GM21526 (cell line): ENCODE measurements around the gene INPP4B.

Experiments used
- ATAC-seq: cut with Tn5 transposase; IDR thresholded peaks from one replicate; pipeline ENCODE4 v1.9.1; 2021; ENCODE audit warnings: moderate library complexity; ENCODE audit not compliant: unreplicated experiment, low FRiP score

The INPP4B gene

GRCh38 chr4:142194905-142195304 is 651.2 kb downstream of the INPP4B start:
- no peak for ATAC-seq

GRCh38 chr4:142191901-142192300 is 654.2 kb downstream of the INPP4B start:
- no peak for ATAC-seq

GRCh38 chr4:142181021-142181420 is 665.1 kb downstream of the INPP4B start:
- ATAC-seq, result no peak

- ATAC-seq, result no peak
These were observed 676.9 kb downstream of the INPP4B start for GRCh38 chr4:142169216-142169615.

- ATAC-seq, result no peak
These were observed 677.9 kb downstream of the INPP4B start for GRCh38 chr4:142168181-142168580.

- no peak for ATAC-seq
These were observed 681.2 kb downstream of the INPP4B start for GRCh38 chr4:142164767-142165500.

GRCh38 chr4:142161086-142161485 is 685.0 kb downstream of the INPP4B start:
- no peak for ATAC-seq

GRCh38 chr4:142160509-142160908 is 685.6 kb downstream of the INPP4B start:
- no peak for ATAC-seq

GRCh38 chr4:142158980-142159379 is 687.1 kb downstream of the INPP4B start:
- ATAC-seq, result no peak

- no peak for ATAC-seq
These were observed 689.8 kb downstream of the INPP4B start for GRCh38 chr4:142156256-142156655.

- no peak for ATAC-seq
These were observed 690.8 kb downstream of the INPP4B start for GRCh38 chr4:142155347-142155746.

GRCh38 chr4:142150483-142150882 is 695.6 kb downstream of the INPP4B start:
- ATAC-seq, result no peak

GRCh38 chr4:142144813-142145212 is 701.3 kb downstream of the INPP4B start:
- no peak for ATAC-seq

GRCh38 chr4:142142366-142143054 is 703.6 kb downstream of the INPP4B start:
- no peak for ATAC-seq

GRCh38 chr4:142141224-142141623 is 704.9 kb downstream of the INPP4B start:
- ATAC-seq, result no peak

GRCh38 chr4:142130666-142131065 is 715.4 kb downstream of the INPP4B start:
- no peak for ATAC-seq

GRCh38 chr4:142129931-142130330 is 716.2 kb downstream of the INPP4B start:
- ATAC-seq, result no peak

GRCh38 chr4:142129473-142129872 is 716.6 kb downstream of the INPP4B start:
- ATAC-seq, result no peak

GRCh38 chr4:142128529-142128928 is 717.6 kb downstream of the INPP4B start:
- no peak for ATAC-seq

GRCh38 chr4:142126890-142127497 is 719.1 kb downstream of the INPP4B start:
- peak; percentile 77 for ATAC-seq

GRCh38 chr4:142124874-142125273 is 721.2 kb downstream of the INPP4B start:
- ATAC-seq, result no peak
